Epithelial cell of prostate (primary cell): Measurements from ENCODE around the gene CD19.
"Not testable (repeated sequence)": the region's sequence is repeated elsewhere in the genome, so short reads cannot be mapped to it uniquely, and the experiment has no call there.

Source experiments
- DNase-seq: peaks from one replicate; pipeline ENCODE4 v3.0.0-alpha.2; 2011; ENCODE audit warnings: low read depth, low spot score
- H3K27ac ChIP-seq: fragments of 450-650 bp; 2 replicates; pipeline ENCODE4 v1.5.1; 2017; ENCODE audit warnings: mild to moderate bottlenecking

Gene CD19

GRCh38 chr16:28933171-28933570, 1.4 kb downstream of the CD19 start:
- DNase-seq = no peak
- no peak overlapping the region for H3K27ac ChIP-seq

GRCh38 chr16:28935346-28935745, 3.6 kb downstream of the CD19 start:
- no peak for DNase-seq
- no peak overlapping the region for H3K27ac ChIP-seq

GRCh38 chr16:28935924-28936783, 4.4 kb downstream of the CD19 start:
- no peak for DNase-seq
- no peak overlapping the region for H3K27ac ChIP-seq

- H3K27ac ChIP-seq = no peak overlapping the region
- no peak for DNase-seq
Measured at GRCh38 chr16:28936784-28937155, 5.0 kb downstream of the CD19 start.

GRCh38 chr16:28937222-28937876, 5.6 kb downstream of the CD19 start:
- no peak overlapping the region for H3K27ac ChIP-seq
- no peak for DNase-seq

GRCh38 chr16:28938721-28939120, 7.0 kb downstream of the CD19 start:
- no peak overlapping the region for H3K27ac ChIP-seq
- no peak for DNase-seq

- H3K27ac ChIP-seq, DNase-seq: not testable (repeated sequence)
Measured at GRCh38 chr16:28939825-28940224, 8.1 kb downstream of the CD19 start.

GRCh38 chr16:28943281-28943680, 11.5 kb downstream of the CD19 start:
- no peak for DNase-seq

GRCh38 chr16:28946681-28947080, 14.9 kb downstream of the CD19 start:
- peak overlapping the region; percentile 82 for H3K27ac ChIP-seq
- DNase-seq = no peak

More at GRCh38 chr16:28943281-28943680, 11.5 kb downstream of the CD19 start:
- H3K27ac ChIP-seq = no peak overlapping the region

- DNase-seq = peak; percentile 99
- H3K27ac ChIP-seq = peak within 1 kb of the TSS; percentile 74
Measured at GRCh38 chr16:28950648-28951409, 19.1 kb downstream of the CD19 start, which contains the start of gene NFATC2IP. Gene NFATC2IP (plus strand): TSS chr16:28950937. CDS start chr16:28951012, 75 bp downstream.

GRCh38 chr16:28951410-28951943, 19.7 kb downstream of the CD19 start:
- DNase-seq = no peak

GRCh38 chr16:28958216-28958615, 26.4 kb downstream of the CD19 start:
- DNase-seq = no peak

More at GRCh38 chr16:28951410-28951943, 19.7 kb downstream of the CD19 start:
- peak overlapping the region; percentile 74 for H3K27ac ChIP-seq

GRCh38 chr16:28958836-28959235, 27.1 kb downstream of the CD19 start:
- no peak overlapping the region for H3K27ac ChIP-seq
- DNase-seq = no peak

More at GRCh38 chr16:28958216-28958615, 26.4 kb downstream of the CD19 start:
- no peak overlapping the region for H3K27ac ChIP-seq

GRCh38 chr16:28964072-28964471, 32.3 kb downstream of the CD19 start:
- no peak for DNase-seq

GRCh38 chr16:28964496-28964895, 32.7 kb downstream of the CD19 start:
- no peak overlapping the region for H3K27ac ChIP-seq
- no peak for DNase-seq

More at GRCh38 chr16:28964072-28964471, 32.3 kb downstream of the CD19 start:
- no peak overlapping the region for H3K27ac ChIP-seq

- no peak overlapping the region for H3K27ac ChIP-seq
- DNase-seq = no peak
Measured at GRCh38 chr16:28967156-28967555, 35.4 kb downstream of the CD19 start.

GRCh38 chr16:28969696-28970095, 37.9 kb downstream of the CD19 start:
- not testable (repeated sequence) for H3K27ac ChIP-seq, DNase-seq

GRCh38 chr16:28974007-28974436, 42.3 kb downstream of the CD19 start:
- peak overlapping the region; percentile 65 for H3K27ac ChIP-seq
- no peak for DNase-seq

GRCh38 chr16:28974437-28975157, 42.8 kb downstream of the CD19 start, which contains the start of gene SPNS1:
Gene SPNS1 (plus strand): TSS chr16:28974778. CDS start chr16:28975152, 374 bp downstream.
- DNase-seq = peak; percentile 57
- H3K27ac ChIP-seq = peak within 1 kb of the TSS; percentile 65
